T-helper 9 cell (primary cell): Measurements from ENCODE around the gene HOXA9.

ENCODE experiments used
- DNase-seq: peaks from one replicate; pipeline ENCODE4 v3.0.0-alpha.2; 2020

The HOXA9 gene

DNA sequence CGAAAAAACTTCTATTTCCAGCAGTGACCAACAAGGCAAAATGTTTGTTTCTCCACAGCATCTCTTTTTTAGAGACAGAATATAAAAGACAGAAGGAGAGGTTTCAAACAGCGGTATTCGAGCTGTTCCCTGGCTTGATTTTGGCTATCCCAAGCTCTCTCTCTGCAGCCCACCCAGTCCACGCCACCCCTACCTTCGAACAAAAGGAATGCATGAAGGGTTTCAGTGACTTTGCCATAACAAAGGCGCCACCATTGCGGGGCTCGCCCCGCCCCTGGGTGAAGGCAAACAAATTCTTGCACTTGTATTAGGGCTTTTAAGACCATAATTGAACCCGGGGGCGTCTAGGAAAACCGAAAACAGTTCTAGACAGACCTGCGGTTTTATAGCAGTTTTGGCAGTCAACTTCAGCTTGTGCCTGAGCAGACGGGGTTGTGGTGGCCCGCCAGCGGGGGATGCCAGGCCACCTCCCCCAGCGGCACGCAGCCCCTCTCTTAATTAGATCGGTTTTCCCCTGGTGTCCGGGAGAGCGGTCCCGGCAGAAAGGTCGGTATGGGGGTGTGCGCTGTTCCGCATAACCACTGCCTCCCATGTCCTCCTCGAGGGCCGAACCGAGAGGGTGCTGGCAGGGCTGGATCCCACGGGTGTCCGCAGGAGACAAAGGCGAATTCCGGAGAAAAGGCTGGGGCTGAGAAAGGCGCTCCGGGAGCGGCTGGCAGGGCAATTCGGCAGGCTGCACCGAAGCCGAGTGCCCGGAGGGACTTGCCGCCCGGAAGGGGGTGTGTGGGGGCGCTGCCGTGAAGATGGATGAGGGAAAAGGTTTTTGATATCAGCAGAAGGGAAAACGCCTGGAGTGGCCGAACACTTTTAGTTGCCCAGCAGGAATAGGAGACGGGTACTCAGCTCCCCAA lies 22.4 kb upstream of the HOXA9 start:
- no peak for DNase-seq

DNA sequence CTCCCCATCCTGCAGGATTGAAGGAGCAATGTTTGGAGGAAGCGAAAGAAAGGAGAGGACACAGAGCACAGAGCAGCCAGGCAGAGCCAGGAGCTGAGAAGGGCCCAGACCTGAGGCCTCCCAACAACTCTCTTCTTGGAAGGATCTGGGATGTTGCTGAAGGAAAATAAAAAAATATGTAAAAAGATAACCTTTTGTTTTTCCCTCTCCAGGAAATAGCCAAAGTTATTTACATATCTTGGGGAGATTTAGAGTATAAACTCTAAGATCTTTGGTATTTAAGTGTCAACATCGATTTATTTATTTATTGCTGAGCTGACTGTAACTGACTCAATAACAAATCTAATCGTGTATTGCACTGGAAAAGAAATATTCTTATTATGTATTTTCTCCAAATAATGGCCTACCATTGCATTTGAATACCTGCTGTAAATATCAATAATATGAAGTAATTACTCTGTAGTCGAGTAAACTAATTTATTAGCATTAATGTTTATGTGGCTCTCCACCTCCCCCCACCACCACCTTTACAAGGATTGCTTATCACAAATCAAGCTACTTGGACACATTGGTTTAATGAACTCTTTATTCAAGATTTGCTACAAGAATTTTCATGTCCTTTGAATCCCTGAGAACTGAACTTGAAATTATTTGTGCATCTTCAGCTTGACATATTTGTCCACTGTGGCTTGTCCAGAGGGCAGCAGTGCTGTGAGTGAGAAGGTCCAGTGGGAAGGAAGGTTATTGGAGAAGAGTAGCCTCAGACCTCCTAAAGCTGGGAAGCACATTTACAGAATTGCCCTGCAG lies 21.5 kb upstream of the HOXA9 start:
- DNase-seq: no peak

- DNase-seq: no peak
Observed at GRCh38 chr7:27185854-27186667, 20.7 kb upstream of the HOXA9 start.

DNA sequence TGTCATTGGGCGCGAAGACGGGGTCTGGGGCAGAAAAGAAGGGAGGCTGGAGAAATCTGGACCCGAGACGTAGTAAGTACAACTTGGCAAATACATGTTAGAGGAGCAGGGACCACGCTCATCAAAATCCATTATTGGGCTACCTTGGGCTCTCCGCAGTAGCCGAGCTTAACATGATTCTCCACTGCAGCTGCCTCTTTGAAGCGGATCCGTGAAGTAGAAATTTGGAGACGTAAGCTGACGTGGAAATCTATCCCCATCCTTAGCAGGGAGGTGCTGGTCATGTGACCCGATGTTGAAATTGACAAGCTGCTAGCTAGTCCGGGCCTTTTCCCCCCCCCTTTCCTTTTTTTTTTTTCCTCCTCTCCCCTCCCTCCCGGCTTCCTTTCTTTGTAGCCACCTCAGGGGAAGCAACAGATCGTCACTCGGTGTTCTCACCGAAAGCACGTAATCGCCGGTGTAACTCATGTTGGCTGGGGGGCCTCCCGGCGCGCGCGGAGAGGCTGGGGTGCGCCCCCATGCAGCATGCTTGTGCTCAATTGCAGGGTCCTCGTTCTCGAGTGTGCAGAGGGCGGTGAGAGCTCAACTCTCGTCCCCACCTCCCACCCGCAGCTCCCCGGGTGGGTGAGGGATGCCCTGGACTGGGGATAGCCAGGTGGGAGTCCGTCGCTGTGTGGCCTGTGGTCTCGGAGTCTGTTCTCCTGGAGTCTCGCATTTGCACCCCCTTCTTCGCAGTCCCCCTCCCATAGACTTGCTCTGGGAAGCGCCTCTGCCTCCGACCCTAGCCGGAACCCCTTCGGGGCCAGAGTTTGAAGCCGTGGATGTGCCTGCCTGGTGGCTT lies 19.9 kb upstream of the HOXA9 start, which contains the start of gene HOXA11:
HOXA11 (minus strand) TSS at position 220 of the 841 bp plus-strand sequence; CDS start at position 132, 88 bp downstream.
- DNase-seq: no peak

DNA sequence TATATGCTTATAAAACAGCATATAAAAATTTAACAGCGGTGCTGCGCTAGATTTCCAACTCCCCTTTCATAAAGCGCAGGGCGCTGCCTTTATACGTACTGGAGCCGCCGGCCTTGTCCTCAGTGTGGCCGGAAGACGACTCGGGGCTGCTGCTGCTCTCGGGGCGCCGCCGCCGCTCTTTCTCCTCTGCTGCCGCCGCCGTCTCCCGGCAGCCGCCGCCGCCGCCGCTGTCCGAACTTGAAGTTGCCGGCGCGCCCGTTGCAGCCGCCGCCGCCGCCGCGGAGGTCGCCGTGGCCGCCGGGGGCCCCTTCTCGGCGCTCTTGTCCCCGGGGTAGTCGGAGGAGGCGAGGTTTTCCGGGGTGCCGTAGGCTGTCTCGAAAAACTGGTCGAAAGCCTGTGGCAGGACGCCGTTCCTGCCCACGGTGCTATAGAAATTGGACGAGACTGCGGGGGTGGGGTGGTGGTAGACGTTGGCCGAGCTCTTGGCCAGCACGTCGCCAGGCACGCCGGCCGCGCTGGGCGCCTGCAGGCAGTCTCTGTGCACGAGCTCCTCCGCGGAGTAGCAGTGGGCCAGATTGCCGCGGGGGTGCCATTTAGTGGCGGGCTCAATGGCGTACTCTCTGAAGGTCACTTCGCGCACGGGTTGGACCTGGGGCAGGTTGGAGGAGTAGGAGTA lies 19.1 kb upstream of the HOXA9 start:
- no peak for DNase-seq

DNA sequence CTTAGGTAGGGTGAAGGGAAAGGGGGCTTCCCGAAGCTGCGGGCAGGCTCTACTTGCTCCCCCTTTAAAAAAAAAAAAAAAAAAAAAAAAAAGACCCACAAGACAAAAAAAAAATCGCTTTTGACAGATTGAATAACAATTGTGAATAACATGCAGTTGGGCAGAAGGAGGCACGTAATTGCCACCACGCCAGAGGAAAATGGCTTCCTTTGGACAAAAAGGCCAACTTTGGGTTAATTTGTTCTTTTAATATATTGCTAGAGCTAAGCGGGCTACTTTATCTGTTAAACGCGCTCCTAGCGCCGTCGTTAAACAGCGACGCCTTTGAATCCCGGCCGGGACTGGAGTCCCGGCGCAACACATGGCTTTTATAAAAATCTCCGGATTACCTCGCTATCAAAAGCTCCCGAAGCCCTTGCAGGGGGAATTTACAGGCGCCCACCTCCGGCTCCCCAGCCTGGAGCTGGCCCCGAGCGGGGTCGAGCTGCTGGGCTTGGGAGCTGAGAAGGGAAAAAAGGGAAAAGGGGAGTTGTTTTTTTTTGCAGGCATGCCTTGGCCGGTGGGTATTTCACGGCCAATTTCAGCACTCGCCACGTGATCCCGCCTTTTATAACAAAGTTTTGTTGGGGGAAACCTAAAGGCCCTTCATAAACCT lies 18.5 kb upstream of the HOXA9 start:
- DNase-seq: no peak

DNA sequence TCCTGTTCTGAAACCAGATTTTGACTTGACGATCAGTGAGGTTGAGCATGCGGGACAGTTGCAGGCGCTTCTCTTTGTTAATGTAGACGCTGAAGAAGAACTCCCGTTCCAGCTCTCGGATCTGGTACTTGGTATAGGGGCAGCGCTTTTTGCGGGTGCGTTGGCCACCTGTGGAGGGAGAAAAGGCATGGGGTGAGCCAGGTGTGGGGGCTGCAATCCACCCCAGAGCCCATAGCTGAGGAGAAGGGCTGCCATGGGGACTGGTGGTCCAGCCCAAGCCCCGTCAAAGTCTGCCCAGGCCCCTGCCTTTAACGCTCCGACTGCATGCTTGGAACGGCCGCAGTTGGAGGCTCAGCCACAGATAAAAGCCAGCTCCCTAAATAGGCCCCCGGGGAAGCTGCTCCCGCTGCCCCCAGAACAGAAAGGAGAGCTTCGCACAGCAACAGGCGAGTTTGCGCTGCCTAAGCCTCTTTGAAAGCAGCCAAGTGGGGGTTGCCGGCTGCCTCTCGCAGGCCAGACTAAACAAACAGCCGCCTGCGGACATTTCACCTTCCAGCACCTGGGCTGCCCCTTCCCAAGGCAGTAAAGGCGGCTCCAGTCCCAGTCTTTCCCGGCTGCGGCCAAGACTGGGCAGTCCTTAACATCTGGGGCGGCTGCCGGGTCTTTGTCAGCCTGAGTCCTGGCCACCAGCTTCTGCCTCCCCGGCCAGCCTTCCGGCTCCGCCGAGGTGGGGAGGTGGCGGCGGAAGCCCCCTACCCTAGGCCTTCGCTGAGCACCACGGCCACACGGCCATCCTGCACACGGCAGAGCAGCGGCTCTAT lies 17.7 kb upstream of the HOXA9 start:
- DNase-seq: no peak

GRCh38 chr7:27182285-27182841 lies 17.0 kb upstream of the HOXA9 start:
- no peak for DNase-seq

- no peak for DNase-seq
Observed at GRCh38 chr7:27181795-27182275, 16.5 kb upstream of the HOXA9 start.

- no peak for DNase-seq
Observed at GRCh38 chr7:27180431-27181420, 15.4 kb upstream of the HOXA9 start.

- DNase-seq: peak; percentile 58
Observed at GRCh38 chr7:27179503-27180430, 14.4 kb upstream of the HOXA9 start.

- no peak for DNase-seq
Observed at GRCh38 chr7:27179030-27179429, 13.7 kb upstream of the HOXA9 start.

GRCh38 chr7:27178366-27178765 lies 13.0 kb upstream of the HOXA9 start:
- DNase-seq: no peak

GRCh38 chr7:27177795-27178320 lies 12.5 kb upstream of the HOXA9 start:
- no peak for DNase-seq

GRCh38 chr7:27176962-27177794 lies 11.8 kb upstream of the HOXA9 start:
- no peak for DNase-seq

- no peak for DNase-seq
Observed at GRCh38 chr7:27176524-27176845, 11.1 kb upstream of the HOXA9 start.
